Stimulated activated CD4-positive, alpha-beta T cell treated with anti-CD3 and anti-CD28 coated beads, Interleukin-4, amount 100 ng/mL, for 48 hours (primary cell): ENCODE data around the gene MUC6.

Source experiments
- DNase-seq, 2 donors: peaks; one replicate each; pipeline ENCODE4 v3.0.0-alpha.2; 2020; ENCODE audit warnings: low read depth in 2 of 2

Gene MUC6

GRCh38 chr11:1036303-1036923 is at the start of gene MUC6:
TSS of gene MUC6 (minus strand) at chr11:1036718. CDS start at chr11:1036655, 63 bp downstream.
- DNase-seq, result no peak

GRCh38 chr11:1085440-1086170 is 49.1 kb upstream of the MUC6 start:
- DNase-seq, result no peak

- no peak for DNase-seq
Measured at GRCh38 chr11:1084561-1085439, 48.3 kb upstream of the MUC6 start.

GRCh38 chr11:1083621-1084551 is 47.4 kb upstream of the MUC6 start:
- no peak for DNase-seq

DNA sequence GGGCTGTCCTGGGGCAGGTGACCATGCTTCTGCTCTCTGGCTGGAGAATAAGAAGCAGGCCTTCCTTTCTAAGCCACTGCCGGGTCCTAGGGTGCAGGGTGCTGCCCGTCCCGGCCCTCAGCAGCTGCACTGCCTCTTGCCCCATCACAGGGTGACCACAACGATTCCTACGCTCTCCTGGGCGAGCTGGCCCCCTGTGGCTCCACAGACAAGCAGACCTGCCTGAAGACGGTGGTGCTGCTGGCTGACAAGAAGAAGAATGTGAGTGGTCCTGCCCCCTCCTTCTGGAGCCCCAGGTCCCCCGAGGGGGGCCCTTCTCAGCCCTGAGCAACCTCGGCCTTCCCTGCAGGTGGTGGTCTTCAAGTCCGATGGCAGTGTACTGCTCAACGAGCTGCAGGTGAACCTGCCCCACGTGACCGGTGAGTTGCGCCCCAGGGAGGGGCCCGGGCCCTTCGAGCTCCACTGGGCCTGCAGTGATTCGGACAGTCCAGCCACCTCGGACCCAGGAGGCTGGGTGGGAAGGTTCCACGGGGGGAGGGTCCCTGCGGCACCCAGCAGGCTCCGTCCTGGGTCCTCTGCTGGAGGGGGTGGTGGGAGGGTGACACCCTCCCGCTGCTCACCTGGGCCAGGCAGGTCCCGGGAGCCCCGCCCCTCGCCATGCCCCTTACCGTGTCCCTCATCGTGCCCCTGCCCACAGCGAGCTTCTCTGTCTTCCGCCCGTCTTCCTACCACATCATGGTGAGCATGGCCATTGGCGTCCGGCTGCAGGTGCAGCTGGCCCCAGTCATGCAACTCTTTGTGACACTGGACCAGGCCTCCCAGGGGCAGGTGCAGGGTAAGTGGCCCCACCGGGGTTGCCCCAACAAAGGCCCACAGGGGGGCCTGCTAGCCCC is 46.5 kb upstream of the MUC6 start:
- DNase-seq, result no peak

- DNase-seq, result no peak
Measured at GRCh38 chr11:1082346-1082727, 45.8 kb upstream of the MUC6 start.

DNA sequence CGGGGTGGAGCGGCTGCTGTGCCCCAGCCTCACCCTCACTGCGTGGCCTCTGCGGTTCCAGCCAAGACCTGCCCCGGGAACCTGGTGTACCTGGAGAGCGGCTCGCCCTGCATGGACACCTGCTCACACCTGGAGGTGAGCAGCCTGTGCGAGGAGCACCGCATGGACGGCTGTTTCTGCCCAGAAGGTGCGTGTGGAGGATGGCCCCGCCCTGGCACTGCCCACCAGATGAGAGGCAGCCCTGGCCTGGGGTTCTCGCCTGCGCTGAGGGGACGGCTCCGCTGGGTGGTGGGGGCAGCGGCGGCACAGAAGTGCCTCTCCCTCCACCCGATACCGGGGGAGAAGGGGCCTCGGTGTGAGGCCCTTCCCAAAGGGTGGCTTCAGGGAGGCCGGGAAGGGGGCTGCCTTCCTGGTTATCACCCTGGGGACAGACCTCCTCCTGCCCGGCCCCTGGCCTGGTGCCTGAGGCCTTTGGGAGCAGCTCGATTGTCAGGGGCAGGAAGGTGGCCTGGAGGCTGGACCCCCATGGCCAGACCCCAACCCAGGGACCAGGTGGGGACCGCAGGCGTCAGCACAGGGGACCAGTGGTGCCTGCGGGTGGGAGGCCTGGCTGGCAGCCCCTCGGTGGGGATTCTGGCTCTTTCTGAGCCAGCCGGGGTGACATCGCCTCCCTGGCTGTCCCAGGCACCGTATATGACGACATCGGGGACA is 45.2 kb upstream of the MUC6 start:
- DNase-seq, result no peak

DNA sequence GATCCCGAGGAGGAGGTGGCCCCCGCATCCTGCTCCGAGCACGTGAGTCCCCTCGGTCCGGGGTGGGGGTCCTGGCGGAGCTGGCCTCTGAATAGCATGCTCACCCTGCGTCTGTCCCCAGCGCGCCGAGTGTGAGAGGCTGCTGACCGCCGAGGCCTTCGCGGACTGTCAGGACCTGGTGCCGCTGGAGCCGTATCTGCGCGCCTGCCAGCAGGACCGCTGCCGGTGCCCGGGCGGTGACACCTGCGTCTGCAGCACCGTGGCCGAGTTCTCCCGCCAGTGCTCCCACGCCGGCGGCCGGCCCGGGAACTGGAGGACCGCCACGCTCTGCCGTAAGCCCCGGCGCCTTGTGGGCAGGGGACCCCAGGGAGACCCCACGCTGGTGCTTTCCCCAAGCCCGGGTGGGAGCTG is 41.7 kb upstream of the MUC6 start:
- DNase-seq, result no peak

DNA sequence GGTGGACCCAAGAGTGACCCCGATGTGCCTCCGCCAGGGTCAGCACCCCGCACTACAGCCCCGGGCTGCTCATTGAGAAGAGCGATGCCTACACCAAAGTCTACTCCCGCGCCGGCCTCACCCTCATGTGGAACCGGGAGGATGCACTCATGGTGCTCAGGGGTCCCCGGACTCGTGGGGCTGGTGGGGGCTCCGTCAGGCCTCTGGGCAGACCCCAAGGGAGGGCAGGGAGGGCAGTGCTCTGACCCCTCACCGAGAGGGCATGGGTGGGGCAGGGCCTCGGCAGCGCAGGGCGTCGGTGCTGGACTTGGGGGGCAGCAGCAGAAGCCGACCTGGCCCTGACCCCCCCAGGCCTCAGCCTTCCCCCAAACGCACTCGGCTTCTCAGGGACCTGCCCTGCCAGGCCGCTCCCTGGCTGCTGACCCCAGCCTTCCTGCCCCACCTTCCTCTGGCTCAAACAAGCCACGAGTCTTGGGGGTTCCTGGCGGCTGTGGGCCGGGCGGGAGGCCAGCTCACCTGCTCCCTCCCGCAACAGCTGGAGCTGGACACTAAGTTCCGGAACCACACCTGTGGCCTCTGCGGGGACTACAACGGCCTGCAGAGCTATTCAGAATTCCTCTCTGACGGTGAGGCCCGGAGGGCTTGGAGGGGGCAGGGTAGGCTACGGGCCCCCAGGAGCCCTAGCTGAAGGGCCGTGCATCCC is 41.0 kb upstream of the MUC6 start:
- DNase-seq, result no peak

DNA sequence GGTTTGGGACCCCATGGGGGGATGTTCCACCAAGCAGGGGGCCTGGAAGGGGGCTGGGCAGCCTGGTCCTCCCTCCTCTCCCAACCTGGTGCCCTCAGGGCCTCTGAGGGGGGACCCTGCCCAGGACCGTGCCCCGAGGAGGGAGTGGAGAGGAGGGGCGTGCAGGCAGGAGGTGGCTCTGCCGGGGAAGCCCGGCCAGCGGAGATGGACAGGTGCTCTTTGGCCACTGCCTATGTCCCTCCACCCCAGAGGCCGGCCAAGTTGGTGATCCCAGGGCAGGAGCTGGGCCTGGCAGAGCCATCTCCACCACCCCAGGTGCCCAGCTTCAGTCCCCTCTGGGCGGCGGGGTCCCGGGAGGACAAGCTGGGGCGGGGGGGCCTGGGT is 40.5 kb upstream of the MUC6 start:
- DNase-seq, result no peak

GRCh38 chr11:1076061-1076665 is 39.6 kb upstream of the MUC6 start:
- DNase-seq, result no peak

DNA sequence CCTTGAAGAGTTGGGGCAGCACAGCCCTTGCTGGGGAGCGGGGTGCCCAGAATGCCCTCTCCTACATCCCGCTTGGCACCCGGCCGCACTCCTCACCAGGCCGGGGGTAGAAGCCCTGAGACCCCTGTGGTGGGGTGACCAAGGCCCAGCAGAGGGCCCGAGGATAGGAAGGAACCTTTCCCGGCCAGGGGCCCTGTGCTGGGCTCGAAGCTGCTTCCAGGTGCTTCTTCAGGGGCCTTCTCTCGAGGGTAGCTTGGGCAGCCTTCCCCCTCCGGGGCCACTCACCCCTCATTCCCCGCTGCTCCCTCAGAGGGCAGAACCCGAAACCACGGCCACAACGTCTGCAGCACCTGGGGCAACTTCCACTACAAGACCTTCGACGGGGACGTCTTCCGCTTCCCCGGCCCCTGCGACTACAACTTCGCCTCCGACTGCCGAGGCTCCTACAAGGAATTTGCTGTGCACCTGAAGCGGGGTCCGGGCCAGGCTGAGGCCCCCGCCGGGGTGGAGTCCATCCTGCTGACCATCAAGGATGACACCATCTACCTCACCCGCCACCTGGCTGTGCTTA is 38.9 kb upstream of the MUC6 start:
- DNase-seq, result no peak

DNA sequence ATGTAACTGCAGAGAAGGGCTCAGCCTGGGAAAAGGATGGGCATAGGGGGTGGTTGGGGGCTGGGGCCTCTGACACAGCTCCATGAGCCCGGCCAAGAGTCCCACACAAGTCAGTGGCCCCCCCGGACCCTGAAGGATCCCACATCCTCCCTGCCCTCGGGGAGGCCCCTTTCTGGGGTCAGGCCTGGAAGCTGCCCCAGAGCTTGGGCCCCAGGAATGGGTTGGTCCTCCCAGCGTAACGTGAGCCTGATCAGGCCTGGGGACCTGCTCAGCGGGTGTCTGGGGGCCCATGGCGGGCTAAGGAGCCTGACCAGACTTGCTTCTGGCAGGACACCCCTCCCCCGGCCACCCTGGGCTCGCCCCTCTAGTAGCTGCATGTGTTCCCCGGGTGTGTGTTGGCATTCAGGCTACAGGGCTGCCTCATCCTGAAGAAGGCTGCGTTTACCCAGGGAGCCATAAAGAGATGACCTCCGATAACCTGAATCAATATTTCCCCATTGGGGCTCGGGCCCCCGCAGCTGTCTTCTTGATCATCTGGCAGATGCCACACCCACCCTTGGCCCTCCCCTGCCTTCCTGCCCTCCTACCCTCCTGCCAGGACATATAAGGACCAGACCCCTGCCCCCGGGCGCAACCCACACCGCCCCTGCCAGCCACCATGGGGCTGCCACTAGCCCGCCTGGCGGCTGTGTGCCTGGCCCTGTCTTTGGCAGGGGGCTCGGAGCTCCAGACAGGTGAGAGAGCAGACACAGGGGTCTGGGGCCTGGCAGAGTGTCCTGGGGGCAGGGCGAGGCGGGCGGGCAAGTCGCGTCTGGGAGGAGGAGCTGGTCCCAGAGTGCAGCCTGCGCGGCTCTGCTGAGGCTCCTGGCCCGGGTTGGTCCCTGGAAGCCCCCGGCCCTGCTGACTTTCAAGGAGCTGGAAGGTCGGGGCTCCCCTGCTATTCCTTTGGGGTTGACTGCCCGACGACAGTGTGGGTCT is 38.0 kb upstream of the MUC6 start, which contains the start of gene MUC2:
TSS of gene MUC2 (plus strand) at position 631 of the 978 bp plus-strand sequence.
- no peak for DNase-seq

DNA sequence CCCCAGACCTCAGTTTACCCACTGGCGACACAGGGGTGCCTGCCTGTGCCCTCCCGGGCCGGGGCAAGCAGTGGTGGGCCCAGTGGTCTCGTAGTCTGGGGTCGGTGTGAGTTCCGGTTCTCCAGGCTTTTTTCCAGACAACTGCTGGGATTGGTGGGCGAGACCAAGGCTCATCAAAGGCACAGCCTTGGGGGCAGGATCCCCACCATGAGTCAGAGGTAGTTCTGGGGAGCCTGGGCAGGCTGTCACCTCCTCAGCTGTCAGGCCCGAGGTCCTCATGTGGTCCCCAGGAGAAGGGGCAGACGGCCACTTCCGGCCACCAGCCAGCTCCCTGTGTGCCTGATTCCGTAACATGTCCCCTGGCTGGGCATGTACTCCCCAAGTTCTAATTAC is 37.3 kb upstream of the MUC6 start:
- DNase-seq, result no peak

DNA sequence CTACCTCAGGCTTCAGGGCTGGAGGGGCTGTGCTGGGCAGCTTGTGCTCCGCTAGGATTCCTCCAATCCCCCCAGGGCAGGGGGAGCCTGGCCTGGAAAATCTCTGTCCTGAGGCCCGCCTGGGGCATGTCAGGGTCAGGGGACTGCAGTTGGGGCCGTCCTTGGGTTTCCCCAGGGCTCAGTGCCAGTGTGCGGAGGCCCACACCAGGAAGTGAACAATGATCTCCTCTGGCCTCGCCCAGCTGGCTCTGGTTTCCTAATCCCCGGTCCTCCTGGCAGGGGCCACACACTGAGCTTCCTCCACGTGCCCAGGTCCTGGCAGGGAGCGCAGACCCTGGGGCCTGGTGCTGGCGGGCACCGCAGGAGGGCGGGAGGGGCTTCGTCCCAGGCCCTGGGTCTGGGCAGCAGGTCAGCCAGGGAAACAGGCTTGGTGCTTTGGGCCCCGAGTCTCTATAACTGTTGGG is 36.8 kb upstream of the MUC6 start:
- DNase-seq, result no peak

DNA sequence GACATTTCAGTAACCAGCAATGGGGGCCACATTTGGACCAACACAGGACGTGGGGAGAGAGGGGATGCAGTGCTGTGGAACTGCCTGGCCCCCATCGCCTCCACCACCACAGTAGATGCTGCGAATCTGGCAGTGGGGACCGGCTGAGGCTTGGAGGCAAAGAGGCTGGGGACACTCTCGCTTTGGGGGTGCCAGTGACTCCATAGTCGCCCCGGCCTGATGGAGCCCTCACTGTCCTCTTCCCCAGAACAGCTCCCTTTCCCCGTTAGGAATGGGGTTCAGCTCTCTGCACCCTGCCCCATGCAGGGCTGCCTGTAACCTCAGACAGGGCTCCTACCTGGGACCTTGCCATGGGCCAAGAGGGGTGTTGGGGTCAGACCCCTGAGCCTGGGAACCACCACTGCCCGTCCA is 36.3 kb upstream of the MUC6 start:
- DNase-seq, result no peak
